Measurements from ENCODE around the gene SDK1.

The SDK1 gene

GRCh38 chr7:3446786-3447185 is 145.7 kb downstream of the SDK1 start:
- Histone ChIP-seq H3K4me2 (ENCODE audit: low read length, poor library complexity, severe bottlenecking) (no peak overlapping the region), H2BK5ac (ENCODE audit: low read depth, low read length, poor library complexity, severe bottlenecking) (no peak overlapping the region), H3K9me3 (ENCODE audit: control insufficient read depth, low read length) (peaks cover 13% of the 10 kb centered on the region), H2BK120ac (ENCODE audit: low read depth, low read length) (no peak overlapping the region), H3K4me3 (ENCODE audit: insufficient read depth in 1 of 2, low read depth in 1 of 2, low read length in 2 of 2) (no peak overlapping the region), H3K14ac (ENCODE audit: low read length in 2 of 2) (no peak overlapping the region), H3K4me1 (ENCODE audit: control insufficient read depth, insufficient read depth, low read depth, low read length) (no peaks in the 10 kb centered on the region), H2AK5ac (ENCODE audit: low read length, severe bottlenecking) (no peak overlapping the region), H2AFZ (ENCODE audit: low read depth, low read length) (no peak overlapping the region), H2BK12ac (ENCODE audit: low read length in 2 of 2) (no peak overlapping the region), H3K4ac (ENCODE audit: low read depth in 1 of 2, low read length in 2 of 2) (no peak overlapping the region), H3K18ac (ENCODE audit: low read depth in 1 of 2, low read length in 2 of 2) (no peak overlapping the region), H3K23ac (ENCODE audit: low read length in 2 of 2) (no peak overlapping the region), H3K27me3 (ENCODE audit: control insufficient read depth in 1 of 2, insufficient read depth in 1 of 2, low read length in 2 of 2) (no peaks in the 10 kb centered on the region), H3K36me3 (ENCODE audit: control insufficient read depth in 1 of 2, insufficient read depth in 2 of 2, low read depth in 1 of 2, low read length in 2 of 2) (no peaks in the 10 kb centered on the region), H4K8ac (ENCODE audit: low read length) (no peak overlapping the region), H3K27ac (ENCODE audit: low read length, poor library complexity, severe bottlenecking) (no peak overlapping the region), H3K79me1 (replicated peaks; ENCODE audit: low read length, poor library complexity, severe bottlenecking) (peaks cover 6% of the 10 kb centered on the region), H2BK15ac (ENCODE audit: low read depth, poor library complexity, severe bottlenecking) (no peak overlapping the region), H4K91ac (ENCODE audit: low read length) (no peak overlapping the region), H3K9ac (ENCODE audit: low read length) (no peak overlapping the region)
- peak; percentile 28 for DNase-seq
- WGBS, result 82% methylated on average over 2 of the region's 2 CpGs

- 100% methylated on average over 1 of the region's 4 CpGs for WGBS
- no peak overlapping the region for H3K4me2 ChIP-seq (ENCODE audit: low read length, poor library complexity, severe bottlenecking)
- H3K4me1 ChIP-seq (ENCODE audit: control insufficient read depth, insufficient read depth, low read depth, low read length), result no peaks in the 10 kb centered on the region
- peaks cover 7% of the 10 kb centered on the region for H3K79me1 ChIP-seq (replicated peaks; ENCODE audit: low read length, poor library complexity, severe bottlenecking)
- no peak overlapping the region for H3K4ac ChIP-seq (ENCODE audit: low read depth in 1 of 2, low read length in 2 of 2)
- H2BK15ac ChIP-seq (ENCODE audit: low read depth, poor library complexity, severe bottlenecking), result no peak overlapping the region
- no peak overlapping the region for H2BK5ac ChIP-seq (ENCODE audit: low read depth, low read length, poor library complexity, severe bottlenecking)
- H3K9ac ChIP-seq (ENCODE audit: low read length), result no peak overlapping the region
- H3K9me3 ChIP-seq (ENCODE audit: control insufficient read depth, low read length), result peaks cover 6% of the 10 kb centered on the region
- no peaks in the 10 kb centered on the region for H3K36me3 ChIP-seq (ENCODE audit: control insufficient read depth in 1 of 2, insufficient read depth in 2 of 2, low read depth in 1 of 2, low read length in 2 of 2)
- no peak overlapping the region for H2AFZ ChIP-seq (ENCODE audit: low read depth, low read length)
- H3K4me3 ChIP-seq (ENCODE audit: insufficient read depth in 1 of 2, low read depth in 1 of 2, low read length in 2 of 2), result no peak overlapping the region
- H3K14ac ChIP-seq (ENCODE audit: low read length in 2 of 2), result no peak overlapping the region
- no peak overlapping the region for H4K8ac ChIP-seq (ENCODE audit: low read length)
- H2BK12ac ChIP-seq (ENCODE audit: low read length in 2 of 2), result no peak overlapping the region
- no peaks in the 10 kb centered on the region for H3K27me3 ChIP-seq (ENCODE audit: control insufficient read depth in 1 of 2, insufficient read depth in 1 of 2, low read length in 2 of 2)
- H2BK120ac ChIP-seq (ENCODE audit: low read depth, low read length), result no peak overlapping the region
- no peak overlapping the region for H3K23ac ChIP-seq (ENCODE audit: low read length in 2 of 2)
- no peak overlapping the region for H3K18ac ChIP-seq (ENCODE audit: low read depth in 1 of 2, low read length in 2 of 2)
- H4K91ac ChIP-seq (ENCODE audit: low read length), result no peak overlapping the region
- no peak overlapping the region for H2AK5ac ChIP-seq (ENCODE audit: low read length, severe bottlenecking)
- no peak overlapping the region for H3K27ac ChIP-seq (ENCODE audit: low read length, poor library complexity, severe bottlenecking)
- DNase-seq, result no peak
These were observed 150.6 kb downstream of the SDK1 start for GRCh38 chr7:3451701-3452100.

DNA sequence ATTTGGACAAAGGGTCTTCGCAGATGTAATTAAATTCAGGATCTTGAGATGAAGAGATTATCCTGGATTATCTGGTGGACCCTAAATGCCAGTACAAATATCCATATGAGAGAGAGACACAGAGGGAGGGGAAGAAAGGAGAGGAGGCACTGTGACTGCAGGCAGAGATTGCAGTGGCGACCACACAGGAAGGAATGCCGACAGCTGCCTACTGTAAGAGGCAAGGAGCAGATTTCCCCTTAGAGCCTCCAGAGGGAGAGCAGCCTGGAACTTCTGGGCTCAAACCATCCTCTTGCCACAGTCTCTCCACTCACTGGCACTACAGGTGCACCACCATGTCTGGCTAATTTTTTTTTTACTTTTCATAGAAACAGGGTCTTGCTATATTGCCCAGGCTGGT is 152.3 kb downstream of the SDK1 start:
- no peak overlapping the region for H3K18ac ChIP-seq (ENCODE audit: low read depth in 1 of 2, low read length in 2 of 2)
- H2BK5ac ChIP-seq (ENCODE audit: low read depth, low read length, poor library complexity, severe bottlenecking), result no peak overlapping the region
- H2BK12ac ChIP-seq (ENCODE audit: low read length in 2 of 2), result no peak overlapping the region
- H2AK5ac ChIP-seq (ENCODE audit: low read length, severe bottlenecking), result no peak overlapping the region
- H3K9ac ChIP-seq (ENCODE audit: low read length), result no peak overlapping the region
- peaks cover 16% of the 10 kb centered on the region for H3K9me3 ChIP-seq (ENCODE audit: control insufficient read depth, low read length)
- no peak overlapping the region for H3K27ac ChIP-seq (ENCODE audit: low read length, poor library complexity, severe bottlenecking)
- H3K23ac ChIP-seq (ENCODE audit: low read length in 2 of 2), result no peak overlapping the region
- no peak overlapping the region for H4K91ac ChIP-seq (ENCODE audit: low read length)
- no peak overlapping the region for H2BK15ac ChIP-seq (ENCODE audit: low read depth, poor library complexity, severe bottlenecking)
- H3K14ac ChIP-seq (ENCODE audit: low read length in 2 of 2), result no peak overlapping the region
- H3K4me1 ChIP-seq (ENCODE audit: control insufficient read depth, insufficient read depth, low read depth, low read length), result peaks cover 3% of the 10 kb centered on the region
- H4K8ac ChIP-seq (ENCODE audit: low read length), result no peak overlapping the region
- H3K4me2 ChIP-seq (ENCODE audit: low read length, poor library complexity, severe bottlenecking), result no peak overlapping the region
- WGBS, result 54% methylated on average over 2 of the region's 3 CpGs
- no peaks in the 10 kb centered on the region for H3K27me3 ChIP-seq (ENCODE audit: control insufficient read depth in 1 of 2, insufficient read depth in 1 of 2, low read length in 2 of 2)
- H3K36me3 ChIP-seq (ENCODE audit: control insufficient read depth in 1 of 2, insufficient read depth in 2 of 2, low read depth in 1 of 2, low read length in 2 of 2), result no peaks in the 10 kb centered on the region
- no peak overlapping the region for H2AFZ ChIP-seq (ENCODE audit: low read depth, low read length)
- H2BK120ac ChIP-seq (ENCODE audit: low read depth, low read length), result no peak overlapping the region
- peaks cover 13% of the 10 kb centered on the region for H3K79me1 ChIP-seq (replicated peaks; ENCODE audit: low read length, poor library complexity, severe bottlenecking)
- H3K4me3 ChIP-seq (ENCODE audit: insufficient read depth in 1 of 2, low read depth in 1 of 2, low read length in 2 of 2), result no peak overlapping the region
- no peak overlapping the region for H3K4ac ChIP-seq (ENCODE audit: low read depth in 1 of 2, low read length in 2 of 2)
- peak; percentile 14 for DNase-seq

DNA sequence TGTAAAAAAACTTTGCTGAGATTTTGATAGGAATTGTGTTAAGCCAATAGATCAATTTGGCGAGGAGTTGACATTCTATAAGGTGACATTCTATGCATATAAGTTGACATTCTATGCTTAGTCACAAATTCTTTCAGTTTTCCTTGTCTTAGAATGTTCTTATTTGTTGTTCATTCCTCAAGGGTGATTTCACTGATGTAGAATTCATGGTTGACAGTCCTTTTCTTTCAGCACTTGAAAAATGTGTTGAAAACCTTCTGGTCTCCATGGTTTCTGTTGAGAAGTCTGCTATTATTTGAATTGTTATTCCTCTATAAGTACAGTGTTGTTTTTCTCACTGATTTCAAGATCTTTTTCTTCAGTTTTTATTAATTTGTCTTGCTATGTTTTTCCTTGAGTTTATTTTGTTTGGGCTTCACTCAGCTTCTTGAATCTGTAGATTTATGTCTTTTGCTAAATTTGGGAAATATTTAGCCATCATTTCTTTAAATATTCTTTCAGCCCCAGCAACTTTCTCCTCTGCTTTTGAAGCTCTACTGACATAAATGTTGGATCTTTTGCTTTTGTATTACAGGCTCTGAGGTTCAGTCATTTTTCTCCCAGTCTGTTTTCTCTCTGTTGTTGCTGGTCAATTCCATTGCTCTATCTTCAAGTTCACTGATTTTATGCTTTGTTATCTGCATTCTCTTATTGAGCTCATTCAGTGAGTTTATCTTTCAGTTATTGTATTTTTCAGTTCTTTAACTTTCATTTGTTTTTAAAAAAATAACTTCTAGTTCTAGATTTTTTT is 154.9 kb downstream of the SDK1 start:
- Histone ChIP-seq H2AK5ac (ENCODE audit: low read length, severe bottlenecking) (no peak overlapping the region), H4K91ac (ENCODE audit: low read length) (no peak overlapping the region), H3K4ac (ENCODE audit: low read depth in 1 of 2, low read length in 2 of 2) (no peak overlapping the region), H2BK15ac (ENCODE audit: low read depth, poor library complexity, severe bottlenecking) (no peak overlapping the region), H4K8ac (ENCODE audit: low read length) (no peak overlapping the region), H3K4me1 (ENCODE audit: control insufficient read depth, insufficient read depth, low read depth, low read length) (peaks cover 3% of the 10 kb centered on the region), H2BK12ac (ENCODE audit: low read length in 2 of 2) (no peak overlapping the region), H3K9me3 (ENCODE audit: control insufficient read depth, low read length) (peaks cover 16% of the 10 kb centered on the region), H3K27ac (ENCODE audit: low read length, poor library complexity, severe bottlenecking) (no peak overlapping the region), H3K18ac (ENCODE audit: low read depth in 1 of 2, low read length in 2 of 2) (no peak overlapping the region), H3K79me1 (replicated peaks; ENCODE audit: low read length, poor library complexity, severe bottlenecking) (peaks cover 13% of the 10 kb centered on the region), H3K14ac (ENCODE audit: low read length in 2 of 2) (no peak overlapping the region), H3K27me3 (ENCODE audit: control insufficient read depth in 1 of 2, insufficient read depth in 1 of 2, low read length in 2 of 2) (no peaks in the 10 kb centered on the region), H3K4me3 (ENCODE audit: insufficient read depth in 1 of 2, low read depth in 1 of 2, low read length in 2 of 2) (no peak overlapping the region), H3K4me2 (ENCODE audit: low read length, poor library complexity, severe bottlenecking) (no peak overlapping the region), H2AFZ (ENCODE audit: low read depth, low read length) (no peak overlapping the region), H2BK5ac (ENCODE audit: low read depth, low read length, poor library complexity, severe bottlenecking) (no peak overlapping the region), H3K23ac (ENCODE audit: low read length in 2 of 2) (no peak overlapping the region), H3K36me3 (ENCODE audit: control insufficient read depth in 1 of 2, insufficient read depth in 2 of 2, low read depth in 1 of 2, low read length in 2 of 2) (no peaks in the 10 kb centered on the region), H3K9ac (ENCODE audit: low read length) (no peak overlapping the region), H2BK120ac (ENCODE audit: low read depth, low read length) (no peak overlapping the region)
- DNase-seq, result peak; percentile 64
- WGBS, result no CpG with 5 or more reads among the region's 1 CpG

Measured in mesenchymal stem cell (in vitro differentiated cells and primary cell).